Jurkat, Clone E6-1 (cell line): ENCODE measurements around the gene GABRB1.

ENCODE experiments used
- DNase-seq: peaks from one replicate; pipeline ENCODE4 v3.0.0-alpha.2; 2011; ENCODE audit warnings: low read depth, low spot score
- H3K4me3 ChIP-seq: 2 replicates; pipeline ENCODE4 v1.5.1; 2011; ENCODE audit warnings: mild to moderate bottlenecking, low read length, control low read depth, moderate library complexity

Gene GABRB1

DNA sequence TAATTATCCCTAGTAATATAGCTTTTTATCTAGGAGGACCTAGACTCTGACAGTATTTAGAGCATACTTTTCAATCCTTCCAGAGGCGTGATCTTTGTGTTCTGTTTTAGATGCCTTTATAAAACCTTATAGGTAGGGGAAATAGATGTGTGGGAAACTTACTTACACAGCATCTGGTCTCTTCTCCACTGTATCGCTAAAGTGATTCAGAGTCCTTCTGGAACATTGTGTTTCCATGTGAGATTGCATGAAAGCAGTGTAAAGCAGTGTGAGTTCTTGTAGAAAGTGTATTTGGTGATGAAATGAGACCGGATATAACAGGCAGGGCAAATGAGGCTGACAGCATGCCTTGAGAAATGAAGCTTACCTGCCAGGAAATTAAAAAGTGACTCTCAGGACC lies 9.5 kb downstream of the GABRB1 start:
- no peak overlapping the region for H3K4me3 ChIP-seq
- DNase-seq = no peak

DNA sequence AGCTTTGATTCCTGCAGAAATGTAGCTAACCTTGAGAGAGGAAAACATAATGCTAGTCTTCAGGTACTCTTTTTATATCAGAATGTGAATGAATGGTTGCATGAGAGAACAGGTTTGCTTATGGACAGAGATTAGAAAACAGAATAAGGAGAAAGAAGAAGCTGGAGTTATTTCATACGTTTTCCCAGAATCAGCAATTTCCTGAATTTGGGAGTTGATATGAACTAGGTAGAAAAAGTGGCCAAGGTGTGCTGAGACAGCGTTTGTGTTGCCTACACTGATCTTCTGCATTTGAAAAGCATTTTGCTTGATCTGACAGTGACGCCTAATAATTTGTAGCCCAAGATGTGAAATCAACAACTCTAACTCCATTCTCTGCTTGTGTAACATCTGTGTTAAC lies 12.5 kb downstream of the GABRB1 start:
- no peak overlapping the region for H3K4me3 ChIP-seq
- DNase-seq = no peak

DNA sequence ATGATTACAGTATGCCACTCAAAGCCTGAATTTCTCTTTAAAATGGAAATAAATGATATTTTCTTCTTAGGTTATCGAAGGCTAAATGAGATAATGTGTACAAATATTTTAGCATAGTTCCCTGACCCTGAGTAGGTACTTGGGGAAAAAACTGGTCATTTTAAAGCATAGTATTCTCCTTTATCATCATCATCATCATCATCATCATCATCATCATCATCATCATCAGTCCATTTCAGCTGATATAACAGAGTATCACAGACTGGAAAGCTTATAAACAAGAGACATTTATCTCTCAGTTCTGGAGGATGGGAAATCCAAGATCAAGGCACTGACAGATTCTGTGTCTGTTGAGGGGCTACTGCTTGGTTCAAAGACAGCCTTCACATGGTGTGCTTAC lies 13.9 kb downstream of the GABRB1 start:
- no peak overlapping the region for H3K4me3 ChIP-seq
- no peak for DNase-seq

DNA sequence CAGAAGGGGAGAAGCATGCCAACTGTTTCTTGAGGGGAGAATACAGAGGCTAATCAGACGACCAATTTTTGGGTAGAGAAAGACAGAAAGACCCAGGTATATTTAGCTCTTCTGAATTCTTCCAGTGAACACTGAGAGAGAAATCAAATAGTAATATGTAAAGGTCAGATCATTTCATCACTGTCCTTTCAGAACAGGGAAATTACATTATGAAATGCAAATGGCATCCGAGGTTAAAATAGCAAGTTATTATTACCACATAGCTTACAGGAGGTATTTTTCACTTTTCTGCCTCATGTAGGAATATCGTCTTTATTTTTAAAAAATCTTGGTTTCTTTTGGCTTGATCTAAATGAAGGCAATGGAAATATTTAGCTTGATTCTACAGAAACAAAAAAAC lies 18.0 kb downstream of the GABRB1 start:
- H3K4me3 ChIP-seq = no peak overlapping the region
- no peak for DNase-seq

DNA sequence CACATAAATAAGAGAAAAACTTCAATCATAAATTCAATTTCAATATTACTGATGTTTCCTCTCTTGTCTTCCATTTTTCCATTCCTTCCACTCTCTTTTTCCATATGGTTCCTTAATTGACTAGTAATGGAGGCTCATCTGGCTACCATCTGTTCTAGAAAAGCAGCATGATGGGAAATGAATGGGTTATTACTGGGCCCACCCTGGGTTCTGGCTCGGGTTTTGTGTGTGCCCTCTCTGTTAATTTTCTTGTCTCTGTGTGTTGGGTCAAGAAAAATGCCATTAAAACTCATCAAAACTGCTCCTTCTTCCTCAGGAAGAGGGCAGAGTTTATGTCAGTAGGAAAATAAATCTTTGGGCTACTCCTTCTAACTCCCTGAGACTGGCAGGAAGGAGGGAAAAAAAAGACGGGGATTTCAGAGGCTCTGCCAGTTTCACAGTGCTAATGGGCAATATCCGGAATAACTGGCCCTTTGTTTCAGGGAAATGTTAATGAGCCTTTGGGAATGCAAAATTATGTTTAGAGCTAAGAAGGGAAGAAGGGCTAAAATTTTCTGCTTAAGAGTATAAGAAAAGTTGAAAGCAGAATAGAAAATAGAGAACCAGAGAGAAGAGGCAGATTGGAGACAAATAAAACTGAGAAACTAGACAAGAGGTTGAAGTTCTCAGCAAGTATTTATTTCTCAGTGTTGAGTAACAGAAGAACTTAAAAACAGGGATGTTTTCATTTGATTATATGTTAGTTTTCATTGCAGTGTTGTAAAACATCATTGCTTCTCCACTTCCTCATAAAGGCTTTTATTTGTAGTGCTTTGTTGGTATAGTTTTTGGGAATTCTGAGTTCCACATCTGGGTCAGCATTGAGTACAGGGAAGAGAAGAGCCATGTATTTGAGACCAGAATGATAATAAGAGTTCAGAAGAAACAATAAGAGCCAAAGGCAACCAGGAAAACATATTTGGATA lies 19.7 kb downstream of the GABRB1 start:
- DNase-seq = no peak
- no peak overlapping the region for H3K4me3 ChIP-seq

DNA sequence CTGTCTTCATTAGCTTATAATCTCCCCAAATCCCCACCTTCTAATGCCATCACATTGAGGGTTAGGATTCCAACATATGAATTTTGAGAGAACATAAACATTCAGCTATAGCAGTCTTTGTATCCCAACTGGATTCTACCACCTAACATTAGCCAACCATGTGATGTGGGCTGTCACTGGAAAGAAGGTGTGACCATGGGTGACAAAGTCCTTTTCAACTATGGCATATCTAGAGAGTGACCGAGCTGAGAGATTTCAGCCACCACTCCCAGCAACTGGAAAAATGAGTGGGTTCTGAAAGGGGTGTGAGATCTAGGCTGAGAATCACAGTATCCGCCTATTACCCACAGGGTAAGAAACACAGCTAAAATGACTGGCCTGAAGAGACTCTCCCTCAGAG lies 22.1 kb downstream of the GABRB1 start:
- no peak for DNase-seq
- H3K4me3 ChIP-seq = no peak overlapping the region

DNA sequence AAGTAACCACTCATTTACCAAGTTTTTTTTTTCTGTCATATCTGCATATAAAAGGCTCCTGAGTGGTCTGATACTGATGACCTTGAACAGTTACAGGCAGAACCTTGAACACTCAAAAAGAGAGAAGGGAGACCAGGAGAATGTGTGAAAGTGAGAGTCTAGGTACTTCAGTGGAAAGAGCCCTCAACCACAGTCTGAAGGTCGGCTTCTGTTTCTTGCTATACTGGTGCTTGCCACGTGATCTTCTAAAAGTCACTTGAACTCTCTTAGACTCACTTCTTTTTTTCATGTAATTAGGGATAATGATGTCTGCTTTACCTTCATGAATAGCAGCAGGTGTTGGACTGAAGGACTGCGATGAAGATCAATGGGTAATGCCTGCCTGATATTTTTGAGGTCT lies 22.8 kb downstream of the GABRB1 start:
- H3K4me3 ChIP-seq = no peak overlapping the region
- no peak for DNase-seq

DNA sequence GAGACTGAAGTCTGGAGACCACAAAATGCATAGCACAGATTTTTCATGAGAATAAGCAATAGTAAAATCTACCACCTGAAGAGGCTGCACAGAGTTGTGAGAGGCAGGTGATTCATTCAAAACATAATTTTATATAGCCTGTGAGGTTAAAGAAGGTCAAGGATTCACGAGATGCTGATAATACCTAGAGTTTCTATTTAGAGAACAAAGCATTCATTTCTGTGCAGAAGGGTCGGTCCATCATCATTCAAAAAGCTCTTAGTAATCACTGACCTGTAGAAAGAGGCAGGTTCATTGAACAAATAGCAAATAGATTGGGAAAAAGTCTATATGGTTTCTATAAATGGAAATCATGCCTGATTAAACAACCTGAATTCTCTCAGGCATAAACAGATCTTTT lies 26.6 kb downstream of the GABRB1 start:
- DNase-seq = no peak
- no peak overlapping the region for H3K4me3 ChIP-seq

DNA sequence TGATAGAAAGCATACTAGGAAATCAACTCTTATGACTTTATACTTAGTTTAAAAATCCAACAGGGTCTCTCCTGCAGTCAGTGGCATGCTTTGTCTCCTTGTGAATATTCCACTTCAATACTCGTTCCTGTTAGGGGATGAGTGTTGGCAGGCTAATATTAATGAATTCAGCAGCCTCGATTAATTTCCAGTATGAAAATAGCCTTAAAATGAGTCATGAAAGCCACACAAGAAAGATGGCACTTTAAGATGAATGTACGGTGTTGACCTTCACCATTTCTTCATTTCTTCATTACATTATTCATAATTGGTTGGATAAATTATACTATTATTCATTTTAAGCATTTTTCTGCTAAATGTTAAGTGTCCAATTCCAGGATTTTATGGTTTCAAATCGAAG lies 29.2 kb downstream of the GABRB1 start:
- H3K4me3 ChIP-seq = no peak overlapping the region
- no peak for DNase-seq

DNA sequence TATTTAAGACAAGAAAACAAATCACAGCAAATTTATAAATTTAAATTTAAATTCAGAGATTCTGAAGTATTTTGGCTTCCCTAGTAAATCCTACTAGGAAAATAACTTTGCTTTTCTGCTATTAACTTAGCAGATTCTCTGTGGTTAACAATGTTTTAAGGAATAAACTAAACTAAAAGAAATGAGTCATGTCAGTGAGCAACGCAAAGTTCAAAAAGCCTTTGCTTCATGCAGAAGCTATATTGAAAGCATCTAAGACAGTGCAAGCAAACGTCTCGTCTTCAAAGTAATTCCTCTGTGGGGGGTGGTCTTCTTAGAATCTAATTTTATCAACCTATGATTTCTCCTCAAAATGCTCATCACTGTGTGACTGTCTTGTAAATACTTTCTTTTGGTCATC lies 30.1 kb downstream of the GABRB1 start:
- DNase-seq = no peak
- no peak overlapping the region for H3K4me3 ChIP-seq

DNA sequence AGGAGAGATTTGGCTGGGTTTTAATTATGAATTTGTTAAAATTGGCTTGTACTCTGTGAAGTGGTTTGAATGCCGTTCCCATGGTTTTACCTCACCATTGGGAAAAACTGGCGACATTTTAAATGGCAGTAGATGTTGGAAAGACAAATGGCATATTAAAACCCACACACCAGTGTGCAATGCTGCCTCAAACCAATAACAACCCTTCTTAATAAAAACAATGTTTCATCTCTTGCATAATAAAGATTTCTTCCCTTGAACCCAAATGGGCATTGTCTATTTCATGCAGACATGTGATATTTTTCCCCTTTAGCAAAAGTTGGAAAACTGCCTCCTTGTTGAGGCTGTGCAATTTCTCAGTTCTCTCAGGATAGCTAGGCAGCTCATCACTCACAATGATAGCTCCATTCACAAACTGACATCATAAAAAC lies 33.7 kb downstream of the GABRB1 start:
- no peak for DNase-seq

DNA sequence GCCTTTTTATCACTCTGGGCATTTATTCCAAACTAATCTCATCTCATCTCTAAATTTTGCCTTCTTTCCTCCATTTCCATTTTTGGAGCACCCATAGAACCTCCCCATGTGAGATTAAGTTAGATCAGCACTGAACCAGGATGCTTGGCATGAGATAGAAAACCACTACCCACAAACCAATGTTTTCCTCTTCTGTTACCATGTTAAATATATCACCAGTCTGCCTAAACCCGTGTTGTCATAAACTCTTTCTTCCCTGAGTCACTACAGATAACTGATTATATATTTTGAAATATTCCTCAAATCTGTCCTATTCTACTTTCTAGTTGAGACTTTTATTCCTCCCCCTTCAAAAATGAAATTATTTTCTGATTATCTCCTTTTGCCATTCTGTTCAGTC lies 37.6 kb downstream of the GABRB1 start:
- no peak overlapping the region for H3K4me3 ChIP-seq
- no peak for DNase-seq

More for the DNA sequence above, 33.7 kb downstream of the GABRB1 start:
- H3K4me3 ChIP-seq = no peak overlapping the region

DNA sequence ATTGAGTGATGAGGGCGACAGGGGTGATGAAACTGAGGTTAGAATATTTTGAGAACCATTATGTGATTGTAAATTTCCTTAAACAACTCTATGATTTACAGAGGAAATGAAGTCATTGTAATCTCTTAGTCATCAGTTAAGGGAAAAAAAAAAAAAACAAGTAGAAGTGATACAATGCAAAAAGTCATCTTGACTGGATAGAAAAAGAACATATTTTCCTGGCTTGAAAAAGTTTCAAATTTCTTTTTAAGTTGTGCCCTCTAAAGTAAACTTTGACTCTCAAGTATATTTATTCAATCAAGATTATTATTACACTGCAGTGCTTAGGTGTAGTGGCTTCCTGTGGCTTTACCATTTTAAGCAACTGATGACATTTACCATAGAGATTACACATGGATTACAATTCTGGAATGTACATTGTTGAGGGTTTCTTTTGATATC lies 40.6 kb downstream of the GABRB1 start:
- no peak for DNase-seq
- H3K4me3 ChIP-seq = no peak overlapping the region

DNA sequence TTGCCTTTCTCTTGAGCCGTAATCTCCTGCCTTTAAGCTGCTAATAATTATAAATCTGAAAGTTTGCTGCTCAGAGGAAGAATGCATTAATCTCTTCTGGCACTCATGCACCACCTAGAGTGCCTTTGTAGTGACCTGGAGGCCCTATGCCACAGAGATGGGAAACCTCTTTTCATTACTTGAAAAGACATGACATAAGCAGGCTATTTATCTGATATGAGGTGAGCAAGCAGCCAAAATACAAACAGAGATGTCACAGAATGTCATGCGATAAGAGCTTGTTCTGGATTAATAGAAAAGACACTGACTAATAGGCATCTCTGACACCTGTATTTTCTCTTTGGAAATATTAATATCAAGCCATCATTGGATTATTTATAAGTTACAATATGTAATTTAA lies 42.3 kb downstream of the GABRB1 start:
- no peak for DNase-seq

DNA sequence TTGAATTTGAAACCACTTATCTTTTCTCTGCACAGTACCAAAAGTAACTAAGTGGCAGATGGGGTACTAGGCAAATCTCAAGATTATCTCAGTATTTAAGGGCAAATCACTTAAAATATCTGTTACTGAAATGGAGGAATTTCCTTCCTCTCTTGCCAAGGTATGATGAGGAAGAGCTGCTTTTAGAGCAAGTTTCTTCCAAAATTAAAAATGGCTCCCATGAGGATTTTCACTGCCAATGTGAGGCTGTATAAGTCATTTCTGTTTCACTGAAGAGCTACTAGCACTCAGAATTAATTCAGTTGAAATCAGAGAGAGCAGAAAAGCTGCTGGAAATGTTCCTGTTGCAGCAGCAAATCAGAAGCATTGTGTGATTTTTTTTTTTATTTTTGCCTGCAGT lies 43.4 kb downstream of the GABRB1 start:
- no peak for DNase-seq

More for the DNA sequence above, 42.3 kb downstream of the GABRB1 start:
- H3K4me3 ChIP-seq = no peak overlapping the region

DNA sequence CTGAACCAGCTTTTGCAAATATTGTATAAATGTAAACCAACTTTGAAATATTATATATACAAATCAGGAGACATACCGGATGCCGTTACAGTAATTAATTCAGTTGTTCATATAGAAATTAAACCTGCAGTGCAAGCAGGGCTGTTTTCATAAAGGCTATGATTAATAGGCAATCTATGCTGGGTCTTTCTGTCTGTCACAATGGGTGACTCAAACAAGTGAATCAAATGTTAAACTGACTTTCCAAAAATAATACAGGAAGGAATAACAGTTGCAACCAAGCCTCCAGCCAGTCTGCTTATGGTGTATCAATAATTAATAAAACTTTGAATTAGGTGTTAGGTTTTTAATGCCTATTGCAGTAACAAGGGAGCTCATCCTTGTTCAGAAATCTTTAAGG lies 43.9 kb downstream of the GABRB1 start:
- no peak for DNase-seq
- no peak overlapping the region for H3K4me3 ChIP-seq

More for the DNA sequence above, 43.4 kb downstream of the GABRB1 start:
- no peak overlapping the region for H3K4me3 ChIP-seq

DNA sequence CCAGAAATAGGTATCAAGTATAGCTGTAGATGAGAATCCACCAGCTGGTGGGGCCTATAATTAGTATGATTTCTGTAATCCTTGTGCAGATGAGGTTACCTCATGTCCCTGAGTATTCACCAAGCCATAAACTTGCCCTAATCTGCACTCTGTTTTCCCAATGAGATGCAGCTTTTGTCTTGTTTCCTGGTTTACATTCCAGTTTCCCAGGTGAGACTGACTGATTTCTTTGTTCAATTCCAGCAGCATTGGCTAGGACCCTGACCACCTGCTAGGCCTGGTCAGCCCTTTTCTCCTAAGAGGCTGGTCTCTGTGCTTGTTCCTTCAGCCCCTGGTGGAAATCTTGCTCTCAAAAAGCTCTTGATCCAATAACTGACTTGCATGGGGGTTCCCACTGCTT lies 44.6 kb downstream of the GABRB1 start:
- DNase-seq = no peak
- no peak overlapping the region for H3K4me3 ChIP-seq

DNA sequence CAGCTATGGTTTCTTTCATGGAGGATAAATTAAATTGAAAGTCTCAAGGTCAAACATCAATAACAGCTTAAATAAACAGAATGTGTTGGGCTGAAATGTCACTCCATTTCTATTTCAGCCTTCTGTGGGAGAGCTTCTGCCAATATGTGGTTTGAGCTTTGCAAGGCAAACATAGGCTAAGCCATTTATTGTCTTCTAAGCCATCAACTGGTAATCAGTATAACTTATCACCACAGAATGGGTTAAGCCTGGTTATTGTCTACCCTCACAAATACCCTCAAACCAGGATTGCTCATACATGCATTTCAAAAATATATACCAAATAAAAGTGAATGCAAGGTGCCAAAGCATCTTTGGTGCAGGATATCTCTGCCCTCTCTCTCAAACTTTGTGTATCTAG lies 52.7 kb downstream of the GABRB1 start:
- DNase-seq = no peak
- no peak overlapping the region for H3K4me3 ChIP-seq

DNA sequence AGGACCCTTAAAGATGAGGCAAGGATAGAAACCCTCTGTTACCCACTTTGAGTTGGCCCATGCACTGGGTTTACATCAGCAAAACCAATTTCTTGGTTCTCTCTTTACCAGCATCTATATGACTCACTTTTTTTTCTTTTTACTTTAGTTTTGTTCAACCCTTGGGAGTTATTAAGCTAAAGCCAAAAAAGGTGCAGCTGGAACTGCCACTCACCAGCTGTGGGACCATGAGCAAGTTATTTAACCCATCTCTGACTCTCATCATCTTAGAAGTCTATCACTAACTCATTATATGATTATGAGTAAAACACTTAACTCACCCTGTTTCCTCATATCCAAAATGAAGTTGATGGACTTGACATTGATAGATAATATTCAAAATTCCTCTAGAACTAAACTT lies 53.4 kb downstream of the GABRB1 start:
- no peak for DNase-seq
- no peak overlapping the region for H3K4me3 ChIP-seq

DNA sequence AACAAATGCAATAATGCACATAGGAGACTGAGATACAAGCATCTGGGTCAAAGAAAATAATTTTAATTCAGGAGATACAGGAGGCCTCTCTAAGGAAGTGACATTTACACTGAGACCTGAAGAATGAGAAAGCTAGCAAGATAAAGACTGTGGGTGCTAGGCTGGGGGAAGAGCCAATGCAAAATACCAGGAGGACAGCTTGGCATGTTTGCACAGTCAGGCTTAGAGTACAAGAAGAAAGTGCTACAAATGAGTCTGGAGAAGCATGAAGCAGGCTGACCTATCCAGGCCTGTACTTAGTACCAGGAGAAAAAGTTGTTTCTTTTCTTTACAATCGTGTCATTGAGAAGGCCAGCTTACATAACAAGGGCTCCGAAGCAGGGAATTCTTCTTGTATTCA lies 56.9 kb downstream of the GABRB1 start:
- no peak for DNase-seq
- no peak overlapping the region for H3K4me3 ChIP-seq

DNA sequence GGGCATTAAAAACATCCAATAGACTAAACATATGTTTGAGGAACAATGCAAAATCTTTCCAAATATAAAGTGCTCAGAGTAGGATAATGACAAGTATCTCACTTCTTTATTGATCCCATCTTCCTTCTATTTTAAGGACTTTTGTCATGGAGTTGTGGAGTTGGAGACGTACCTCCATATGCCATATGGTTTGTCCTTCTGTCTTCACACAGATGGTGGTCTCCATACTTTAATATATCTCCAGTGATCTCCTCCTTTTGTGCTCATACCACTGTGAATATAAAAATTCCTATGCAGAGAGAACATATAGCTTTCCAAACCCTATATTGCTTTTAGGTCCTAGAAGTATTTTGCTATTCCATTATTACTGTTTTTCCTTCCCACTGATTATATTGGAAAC lies 64.5 kb downstream of the GABRB1 start:
- H3K4me3 ChIP-seq = no peak overlapping the region
- DNase-seq = no peak
